HG02943 (cell line): ENCODE measurements around the gene TENM4.
"Not testable (repeated sequence)": the region's sequence is repeated elsewhere in the genome, so short reads cannot be mapped to it uniquely, and the experiment has no call there.

Experiments used
- ATAC-seq: cut with Tn5 transposase; IDR thresholded peaks from one replicate; pipeline ENCODE4 v1.9.1; 2021; ENCODE audit warnings: mild to moderate bottlenecking, low read depth, moderate library complexity; ENCODE audit not compliant: unreplicated experiment

TENM4 gene

GRCh38 chr11:79011357-79011756, 429.5 kb downstream of the TENM4 start:
- ATAC-seq: no peak

GRCh38 chr11:79007771-79008402, 432.9 kb downstream of the TENM4 start:
- ATAC-seq: no peak

- no peak for ATAC-seq
These were observed 434.0 kb downstream of the TENM4 start for GRCh38 chr11:79006854-79007253.

- ATAC-seq: no peak
These were observed 444.8 kb downstream of the TENM4 start for GRCh38 chr11:78996007-78996406.

- no peak for ATAC-seq
These were observed 445.7 kb downstream of the TENM4 start for GRCh38 chr11:78995171-78995570.

- no peak for ATAC-seq
These were observed 446.9 kb downstream of the TENM4 start for GRCh38 chr11:78993802-78994430.

- ATAC-seq: no peak
These were observed 449.1 kb downstream of the TENM4 start for GRCh38 chr11:78991681-78992080.

- ATAC-seq: no peak
These were observed 450.6 kb downstream of the TENM4 start for GRCh38 chr11:78990261-78990660.

- ATAC-seq: no peak
These were observed 453.1 kb downstream of the TENM4 start for GRCh38 chr11:78987748-78988147.

- no peak for ATAC-seq
These were observed 454.5 kb downstream of the TENM4 start for GRCh38 chr11:78986305-78986704.

- ATAC-seq: no peak
These were observed 455.2 kb downstream of the TENM4 start for GRCh38 chr11:78985663-78986062.

GRCh38 chr11:78982473-78982872, 458.4 kb downstream of the TENM4 start:
- no peak for ATAC-seq

- no peak for ATAC-seq
These were observed 459.7 kb downstream of the TENM4 start for GRCh38 chr11:78981153-78981552.

GRCh38 chr11:78978831-78979230, 462.0 kb downstream of the TENM4 start:
- ATAC-seq: no peak

GRCh38 chr11:78977848-78978247, 463.0 kb downstream of the TENM4 start:
- ATAC-seq: not testable (repeated sequence)

- no peak for ATAC-seq
These were observed 463.8 kb downstream of the TENM4 start for GRCh38 chr11:78977009-78977408.

GRCh38 chr11:78975081-78975480, 465.7 kb downstream of the TENM4 start:
- ATAC-seq: no peak

- ATAC-seq: no peak
These were observed 467.0 kb downstream of the TENM4 start for GRCh38 chr11:78973876-78974275.

GRCh38 chr11:78972590-78972989, 468.2 kb downstream of the TENM4 start:
- no peak for ATAC-seq

- no peak for ATAC-seq
These were observed 468.7 kb downstream of the TENM4 start for GRCh38 chr11:78972177-78972576.

GRCh38 chr11:78967811-78968210, 473.0 kb downstream of the TENM4 start:
- ATAC-seq: no peak

- no peak for ATAC-seq
These were observed 475.4 kb downstream of the TENM4 start for GRCh38 chr11:78965432-78965831.
